ENCODE measurements around the gene RBM26. TPM values are rescaled to one million over a fixed set of nuclear protein-coding genes. Genes with fewer than 3 reads are reported as not detected.

RBM26 gene
- total RNA-seq, 1 donor from 2014 or later: 44.0 TPM

- no peak for TF ChIP-seq CTCF (IDR thresholded peaks at IDR 0.05)
- Histone ChIP-seq H3K27me3 (ENCODE audit: low read depth) (no peaks in the 10 kb centered on the region), H3K36me3 (no peaks in the 10 kb centered on the region), H3K27ac (no peak overlapping the region), H3K4me3 (no peak overlapping the region), H3K9me3 (no peaks in the 10 kb centered on the region), H3K4me1 (no peaks in the 10 kb centered on the region)
- intact Hi-C loops (cut with DNase I): no loop called here
- ATAC-seq (no peak), DNase-seq (no peak)
These were observed 36.7 kb upstream of the RBM26 start for GRCh38 chr13:79442706-79443105.

GRCh38 chr13:79442221-79442620 is 36.2 kb upstream of the RBM26 start:
- DNase-seq (no peak), ATAC-seq (no peak)
- no peaks in the 10 kb centered on the region for H3K4me1 ChIP-seq
- intact Hi-C loops (cut with DNase I): no loop called here
- no peak overlapping the region for H3K4me3 ChIP-seq
- H3K27ac ChIP-seq: no peak overlapping the region
- TF ChIP-seq CTCF (IDR thresholded peaks at IDR 0.05): no peak
- no peaks in the 10 kb centered on the region for H3K36me3 ChIP-seq
- no peaks in the 10 kb centered on the region for H3K27me3 ChIP-seq (ENCODE audit: low read depth)
- no peaks in the 10 kb centered on the region for H3K9me3 ChIP-seq

- H3K4me1 ChIP-seq: no peaks in the 10 kb centered on the region
- no peaks in the 10 kb centered on the region for H3K27me3 ChIP-seq (ENCODE audit: low read depth)
- no peak overlapping the region for H3K4me3 ChIP-seq
- no peaks in the 10 kb centered on the region for H3K36me3 ChIP-seq
- H3K9me3 ChIP-seq: no peaks in the 10 kb centered on the region
- ATAC-seq: no peak
- intact Hi-C loops (cut with DNase I): no loop called here
- H3K27ac ChIP-seq: no peak overlapping the region
- no peak for TF ChIP-seq CTCF (IDR thresholded peaks at IDR 0.05)
- DNase-seq: no peak
These were observed 35.0 kb upstream of the RBM26 start for GRCh38 chr13:79440958-79441528.

DNA sequence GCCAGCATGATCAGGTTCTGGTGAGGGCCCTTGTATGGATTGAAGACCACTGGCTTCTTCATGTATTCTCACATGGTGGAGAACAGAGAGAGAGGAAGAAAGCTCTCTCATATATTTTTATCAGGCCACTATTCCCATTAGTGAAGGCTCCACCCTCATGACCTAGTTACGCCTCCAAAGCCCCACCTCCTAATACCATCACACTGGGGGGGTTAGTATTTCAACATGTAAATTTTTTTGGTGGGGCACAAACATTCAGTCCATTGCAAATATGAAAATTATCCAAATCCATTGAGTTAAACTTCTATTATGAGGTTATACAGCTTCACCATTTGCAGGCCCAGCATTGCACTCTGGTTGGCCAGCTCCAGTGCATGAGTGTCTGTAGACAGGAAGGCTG is 33.2 kb upstream of the RBM26 start:
- TF ChIP-seq CTCF (IDR thresholded peaks at IDR 0.05): no peak
- intact Hi-C loops (cut with DNase I): no loop called here
- no peak overlapping the region for H3K27ac ChIP-seq
- H3K4me3 ChIP-seq: no peak overlapping the region
- no peaks in the 10 kb centered on the region for H3K27me3 ChIP-seq (ENCODE audit: low read depth)
- no peaks in the 10 kb centered on the region for H3K9me3 ChIP-seq
- no peaks in the 10 kb centered on the region for H3K36me3 ChIP-seq
- ATAC-seq (no peak), DNase-seq (no peak)
- H3K4me1 ChIP-seq: no peaks in the 10 kb centered on the region

- intact Hi-C loops (cut with DNase I): no loop called here
- Histone ChIP-seq H3K9me3 (no peaks in the 10 kb centered on the region), H3K27ac (no peak overlapping the region), H3K4me3 (no peak overlapping the region), H3K27me3 (ENCODE audit: low read depth) (no peaks in the 10 kb centered on the region), H3K36me3 (no peaks in the 10 kb centered on the region), H3K4me1 (no peaks in the 10 kb centered on the region)
- DNase-seq (no peak), ATAC-seq (no peak)
- no peak for TF ChIP-seq CTCF (IDR thresholded peaks at IDR 0.05)
These were observed 29.5 kb upstream of the RBM26 start for GRCh38 chr13:79435561-79435990.

DNA sequence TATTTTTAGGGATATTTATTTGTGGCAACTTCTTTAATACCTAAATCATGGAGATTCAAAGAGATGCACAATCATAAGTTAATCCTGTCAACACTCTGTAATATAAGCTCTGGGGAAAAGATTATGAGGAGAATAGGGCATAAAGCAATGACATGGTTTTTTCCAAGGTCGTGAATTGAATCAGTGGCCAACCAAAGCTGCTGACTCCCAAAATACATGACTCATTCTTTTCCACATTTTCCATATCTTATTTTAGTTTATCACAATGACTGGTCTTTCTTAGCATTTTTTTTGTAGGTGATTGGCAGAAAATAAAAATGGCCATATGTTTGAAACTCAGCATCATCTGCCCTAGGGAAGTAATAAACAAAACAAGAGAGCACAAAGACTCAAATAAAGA is 28.5 kb upstream of the RBM26 start:
- no peaks in the 10 kb centered on the region for H3K27me3 ChIP-seq (ENCODE audit: low read depth)
- TF ChIP-seq CTCF (IDR thresholded peaks at IDR 0.05): no peak
- no peak overlapping the region for H3K27ac ChIP-seq
- no peaks in the 10 kb centered on the region for H3K4me1 ChIP-seq
- H3K36me3 ChIP-seq: no peaks in the 10 kb centered on the region
- intact Hi-C loops (cut with DNase I): no loop called here
- DNase-seq: no peak
- no peak for ATAC-seq
- H3K9me3 ChIP-seq: no peaks in the 10 kb centered on the region
- no peak overlapping the region for H3K4me3 ChIP-seq
